Uterus (tissue), 2 donors: Measurements from ENCODE around the gene TUG1.

Experiments
- POLR2A ChIP-seq, 2 donors: fragments of 450-650 bp; IDR thresholded peaks; one replicate each; pipeline ENCODE4 v1.6.1; 2016; ENCODE audit warnings: antibody characterized with exemption in 2 of 2, mild to moderate bottlenecking in 1 of 2, moderate library complexity in 1 of 2
- TF ChIP-seq, protein P1 (sequence below), 4 experiments: fragments of 200-600 bp in 2 of 4; fragments of 450-650 bp in 2 of 4; sonication (generic) in 2 of 4; IDR thresholded peaks; one replicate each; pipeline ENCODE4 v1.5.1; 2016 to 2019; ENCODE audit warnings: antibody characterized with exemption in 4 of 4, mild to moderate bottlenecking in 2 of 4, moderate library complexity in 1 of 4

DNA sequence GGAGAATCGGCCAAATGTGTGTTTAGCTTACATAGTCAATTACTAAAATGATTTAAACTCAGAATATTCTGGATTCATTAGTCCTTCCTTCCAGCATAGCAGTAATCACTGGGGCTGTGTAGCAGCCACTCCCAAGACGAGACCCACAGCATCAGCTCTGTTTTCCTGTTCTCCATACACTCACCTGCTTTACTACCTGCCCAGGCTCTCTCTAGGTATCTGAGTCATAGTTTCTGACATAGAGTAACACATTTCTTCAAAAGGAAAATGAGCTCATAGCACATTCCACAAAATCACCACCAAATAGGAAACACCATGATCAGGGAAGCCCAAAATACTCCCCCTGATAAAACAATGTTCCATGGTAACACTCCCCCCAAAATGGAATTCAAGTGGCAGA, 23.4 kb upstream of the TUG1 start:
- no peak for TF ChIP-seq POLR2A (IDR thresholded peaks at IDR 0.05)
- TF ChIP-seq, protein P1, sequence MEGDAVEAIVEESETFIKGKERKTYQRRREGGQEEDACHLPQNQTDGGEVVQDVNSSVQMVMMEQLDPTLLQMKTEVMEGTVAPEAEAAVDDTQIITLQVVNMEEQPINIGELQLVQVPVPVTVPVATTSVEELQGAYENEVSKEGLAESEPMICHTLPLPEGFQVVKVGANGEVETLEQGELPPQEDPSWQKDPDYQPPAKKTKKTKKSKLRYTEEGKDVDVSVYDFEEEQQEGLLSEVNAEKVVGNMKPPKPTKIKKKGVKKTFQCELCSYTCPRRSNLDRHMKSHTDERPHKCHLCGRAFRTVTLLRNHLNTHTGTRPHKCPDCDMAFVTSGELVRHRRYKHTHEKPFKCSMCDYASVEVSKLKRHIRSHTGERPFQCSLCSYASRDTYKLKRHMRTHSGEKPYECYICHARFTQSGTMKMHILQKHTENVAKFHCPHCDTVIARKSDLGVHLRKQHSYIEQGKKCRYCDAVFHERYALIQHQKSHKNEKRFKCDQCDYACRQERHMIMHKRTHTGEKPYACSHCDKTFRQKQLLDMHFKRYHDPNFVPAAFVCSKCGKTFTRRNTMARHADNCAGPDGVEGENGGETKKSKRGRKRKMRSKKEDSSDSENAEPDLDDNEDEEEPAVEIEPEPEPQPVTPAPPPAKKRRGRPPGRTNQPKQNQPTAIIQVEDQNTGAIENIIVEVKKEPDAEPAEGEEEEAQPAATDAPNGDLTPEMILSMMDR (IDR thresholded peaks at IDR 0.05): no peak
